ENCODE results near the gene COMMD6. TPM values are rescaled to one million over a fixed set of nuclear protein-coding genes. Genes with fewer than 3 reads are reported as not detected.
A peak's percentile ranks its signal among the peaks of the same experiment; 100 is the strongest.

COMMD6 gene
- total and polyA plus RNA-seq, 2 of the 13 experiments (the other 11 are each of a cell fraction or from before 2014, with no cell fraction given): 97.0 to 164 TPM

- TF ChIP-seq ZNF18 (CRISPR knock-in tag; IDR thresholded peaks at IDR 0.05; ENCODE audit: insufficient replicate concordance) (no peak), SKI (IDR thresholded peaks at IDR 0.05; ENCODE audit: partially characterized antibody) (no peak), ZNF747 (CRISPR knock-in tag; IDR thresholded peaks at IDR 0.05; ENCODE audit: borderline replicate concordance) (no peak; the same call in 1 of the 2 replicates), SMAD1 (CRISPR knock-in tag; IDR thresholded peaks at IDR 0.05; ENCODE audit: borderline replicate concordance, low read depth) (no peak), FIP1L1 (IDR thresholded peaks at IDR 0.05; ENCODE audit: borderline replicate concordance, insufficient read depth, low read depth, low read length) (peak; percentile 14; the same call in 1 of the 2 replicates), ZNF180 (CRISPR knock-in tag; IDR thresholded peaks at IDR 0.05; ENCODE audit: borderline replicate concordance, low read depth) (no peak), DR1 (CRISPR knock-in tag; IDR thresholded peaks at IDR 0.05) (no peak), TRIM24 (CRISPR knock-in tag; IDR thresholded peaks at IDR 0.05) (no peak), NFAT5 (CRISPR knock-in tag; IDR thresholded peaks at IDR 0.05) (no peak), ZNF674 (CRISPR knock-in tag; IDR thresholded peaks at IDR 0.05; ENCODE audit: low read depth) (no peak), HMG20A (CRISPR knock-in tag; IDR thresholded peaks at IDR 0.05; ENCODE audit: borderline replicate concordance) (no peak), ZNF773 (CRISPR knock-in tag; IDR thresholded peaks at IDR 0.05; ENCODE audit: borderline replicate concordance) (no peak), YY1 (IDR thresholded peaks at IDR 0.05; ENCODE audit: insufficient read depth, insufficient replicate concordance, low read depth, low read length) (peak; percentile 6), MLXIP (CRISPR knock-in tag; IDR thresholded peaks at IDR 0.05; ENCODE audit: borderline replicate concordance) (no peak), FUBP1 (CRISPR knock-in tag; IDR thresholded peaks at IDR 0.05; ENCODE audit: borderline replicate concordance) (no peak)
These were observed 56.2 kb downstream of the COMMD6 start (continued) for GRCh38 chr13:75481176-75482069.

All from HepG2 (cell line).